Omental fat pad (tissue), 4 donors: ENCODE results near the gene TMEM245. TPM values are rescaled to one million over a fixed set of nuclear protein-coding genes. Genes with fewer than 3 reads are reported as not detected.

Experiments used
- ATAC-seq: fragments of 150-250 bp; one replicate; pipeline ENCODE4 v1.9.1; 2016; ENCODE audit warnings: mild to moderate bottlenecking, moderate library complexity; ENCODE audit not compliant: low FRiP score
- DNase-seq: peaks from one replicate; pipeline ENCODE4 v3.0.0-alpha.2; 2019; ENCODE audit warnings: low spot score
- total RNA-seq, 4 donors: library from RNA; depleted of rRNA; stranded (reverse); fragments of >200 nt; gene quantifications; one replicate each; pipeline ENCODE4 v1.1.0, GENCODE V29; 2016
- TF ChIP-seq, protein P1 (sequence below), 3 donors: fragments of 450-650 bp; IDR thresholded peaks; one replicate each; pipeline ENCODE4 v1.5.1; 2016 to 2017; ENCODE audit warnings: antibody characterized with exemption in 3 of 3, mild to moderate bottlenecking in 3 of 3, moderate library complexity in 2 of 3

TMEM245 gene
- total RNA-seq, 4 donors from 2014 or later = 64.8 to 91.5 (median 76.5) TPM

DNA sequence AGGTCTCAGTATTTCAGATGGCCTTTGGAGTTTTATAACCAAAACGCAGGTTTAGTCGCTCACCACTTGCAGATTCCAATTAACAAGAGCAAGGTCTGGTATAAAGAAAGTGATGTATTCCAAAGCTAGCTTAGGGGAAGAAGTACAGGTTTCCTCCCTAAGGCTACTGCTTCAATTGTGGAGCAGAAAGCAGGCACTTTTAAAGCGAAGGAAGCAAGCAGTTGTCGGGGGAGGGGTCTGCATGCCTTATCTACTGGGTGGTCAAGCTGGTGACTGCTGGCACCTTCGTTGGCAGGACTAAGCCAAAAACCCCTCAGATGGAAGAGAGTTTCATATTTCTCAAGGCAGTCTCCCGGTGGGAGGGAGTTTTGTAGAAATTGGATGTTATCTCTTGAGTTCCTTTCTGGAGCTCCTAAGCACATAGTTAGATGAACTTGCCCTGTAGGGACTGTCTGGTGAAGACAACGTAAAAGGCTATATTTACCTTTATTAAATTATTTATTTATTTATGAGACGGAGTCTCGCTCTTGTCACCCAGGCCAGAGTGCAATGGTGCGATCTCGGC, 1.6 kb upstream of the TMEM245 start:
- TF ChIP-seq, protein P1, sequence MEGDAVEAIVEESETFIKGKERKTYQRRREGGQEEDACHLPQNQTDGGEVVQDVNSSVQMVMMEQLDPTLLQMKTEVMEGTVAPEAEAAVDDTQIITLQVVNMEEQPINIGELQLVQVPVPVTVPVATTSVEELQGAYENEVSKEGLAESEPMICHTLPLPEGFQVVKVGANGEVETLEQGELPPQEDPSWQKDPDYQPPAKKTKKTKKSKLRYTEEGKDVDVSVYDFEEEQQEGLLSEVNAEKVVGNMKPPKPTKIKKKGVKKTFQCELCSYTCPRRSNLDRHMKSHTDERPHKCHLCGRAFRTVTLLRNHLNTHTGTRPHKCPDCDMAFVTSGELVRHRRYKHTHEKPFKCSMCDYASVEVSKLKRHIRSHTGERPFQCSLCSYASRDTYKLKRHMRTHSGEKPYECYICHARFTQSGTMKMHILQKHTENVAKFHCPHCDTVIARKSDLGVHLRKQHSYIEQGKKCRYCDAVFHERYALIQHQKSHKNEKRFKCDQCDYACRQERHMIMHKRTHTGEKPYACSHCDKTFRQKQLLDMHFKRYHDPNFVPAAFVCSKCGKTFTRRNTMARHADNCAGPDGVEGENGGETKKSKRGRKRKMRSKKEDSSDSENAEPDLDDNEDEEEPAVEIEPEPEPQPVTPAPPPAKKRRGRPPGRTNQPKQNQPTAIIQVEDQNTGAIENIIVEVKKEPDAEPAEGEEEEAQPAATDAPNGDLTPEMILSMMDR (IDR thresholded peaks at IDR 0.05) = no peak
- DNase-seq (no peak), ATAC-seq (no peak)

DNA sequence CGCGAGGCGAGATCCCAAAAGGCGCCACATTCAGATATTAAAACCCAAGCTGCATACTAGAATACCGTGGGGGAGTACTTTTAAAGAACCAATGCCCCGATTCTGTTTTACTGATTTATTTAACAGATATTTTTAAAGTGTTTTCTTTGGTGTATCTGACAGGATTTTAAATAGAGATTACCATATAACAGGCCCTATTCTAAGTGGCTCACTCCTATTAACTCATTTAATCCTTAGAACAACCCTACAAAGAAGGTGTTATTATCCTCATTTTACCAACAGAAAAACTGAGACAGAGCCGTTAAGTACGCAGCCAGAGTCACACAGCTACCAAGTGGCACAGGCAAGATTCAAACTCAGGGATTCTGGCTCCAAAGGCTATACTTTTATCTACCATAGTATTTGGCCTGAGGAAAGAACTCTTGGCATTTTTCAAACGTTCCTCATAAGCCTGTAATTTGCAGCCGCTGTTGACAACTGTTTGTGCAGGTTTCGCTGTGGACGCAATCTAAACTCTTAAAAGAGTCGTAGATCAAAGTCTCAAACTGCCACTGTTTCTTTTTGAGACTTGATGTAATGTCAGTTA, 550 bp upstream of the TMEM245 start:
- ATAC-seq (no peak), DNase-seq (no peak)
- TF ChIP-seq, protein P1 (IDR thresholded peaks at IDR 0.05) = no peak

DNA sequence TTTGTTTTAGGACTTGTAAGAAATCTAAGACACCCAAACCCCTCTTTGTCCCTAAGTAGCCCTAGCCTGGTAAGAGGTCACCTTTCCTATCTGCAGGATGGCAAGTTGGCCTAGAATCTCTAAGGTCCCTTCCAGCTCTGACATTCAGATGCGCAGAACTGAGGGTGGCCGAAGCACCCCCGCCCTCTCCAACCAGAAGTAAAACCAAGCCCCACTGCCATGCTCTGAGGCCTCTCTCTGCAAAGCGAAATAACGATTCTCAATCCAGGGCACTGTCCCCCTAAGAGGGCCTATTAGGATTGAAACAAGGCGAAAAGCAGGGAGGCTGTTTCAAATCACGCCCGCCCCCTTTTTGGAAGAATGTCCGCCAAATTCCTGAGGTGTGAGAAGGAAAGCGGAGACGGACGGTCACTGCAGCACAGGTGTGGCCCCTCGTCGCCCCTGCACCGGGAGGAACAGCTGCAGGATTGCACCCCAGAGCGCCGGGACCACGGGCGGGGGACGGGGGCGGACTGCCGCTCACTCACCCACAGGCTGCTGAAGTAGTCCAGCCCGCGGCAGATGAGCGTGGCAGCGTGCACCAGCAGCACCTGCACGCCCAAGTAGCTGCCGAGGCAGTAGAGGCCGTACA, 824 bp downstream of the TMEM245 start:
- TF ChIP-seq, protein P1 (IDR thresholded peaks at IDR 0.05) = no peak
- ATAC-seq (peak; percentile 4), DNase-seq (no peak)

DNA sequence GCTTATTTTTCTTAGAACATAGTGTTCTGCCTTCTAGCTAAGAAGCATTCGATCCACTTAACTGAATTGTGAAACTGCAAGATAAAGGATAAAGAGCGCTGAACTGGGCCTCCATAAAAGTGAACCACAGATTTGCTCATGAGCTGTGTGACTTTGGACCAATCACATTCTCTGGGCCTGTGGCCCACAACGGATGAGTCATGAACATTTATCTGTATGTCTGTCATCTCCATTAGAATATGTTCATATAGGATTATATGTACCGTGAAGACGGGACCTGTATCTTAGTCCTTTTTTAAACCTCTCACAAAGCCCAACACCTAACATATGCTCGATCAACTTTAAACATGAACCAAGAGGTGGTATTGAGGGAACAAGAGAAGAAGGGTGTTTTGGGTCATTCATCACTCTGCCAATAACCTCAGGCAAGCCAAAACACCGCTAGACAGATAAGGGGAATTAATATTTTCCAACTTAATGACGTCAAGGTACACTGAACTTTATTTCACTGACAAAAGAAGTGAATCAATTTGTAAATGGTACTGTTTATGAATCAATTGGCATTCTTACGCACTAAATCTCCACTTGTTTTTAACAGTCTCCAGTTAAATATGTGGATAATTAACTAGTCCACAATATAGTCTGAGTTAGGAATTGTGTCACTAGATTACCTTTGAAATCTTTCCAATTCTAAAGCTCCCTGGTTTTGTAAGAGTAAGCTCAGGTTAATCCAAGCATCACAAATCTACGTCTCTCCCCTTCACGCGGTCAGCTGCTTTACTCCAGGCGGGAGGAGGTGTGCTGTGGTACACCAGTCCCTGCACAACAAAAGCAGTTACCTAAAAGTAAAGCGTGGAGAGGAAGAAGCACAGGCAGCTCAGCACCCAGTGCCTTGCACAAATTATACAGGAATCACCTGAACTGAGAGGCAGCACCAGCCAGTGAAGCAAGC, 1.6 kb downstream of the TMEM245 start:
- TF ChIP-seq, protein P1 (IDR thresholded peaks at IDR 0.05) = no peak
- peak; percentile 39 for ATAC-seq
- DNase-seq = no peak

DNA sequence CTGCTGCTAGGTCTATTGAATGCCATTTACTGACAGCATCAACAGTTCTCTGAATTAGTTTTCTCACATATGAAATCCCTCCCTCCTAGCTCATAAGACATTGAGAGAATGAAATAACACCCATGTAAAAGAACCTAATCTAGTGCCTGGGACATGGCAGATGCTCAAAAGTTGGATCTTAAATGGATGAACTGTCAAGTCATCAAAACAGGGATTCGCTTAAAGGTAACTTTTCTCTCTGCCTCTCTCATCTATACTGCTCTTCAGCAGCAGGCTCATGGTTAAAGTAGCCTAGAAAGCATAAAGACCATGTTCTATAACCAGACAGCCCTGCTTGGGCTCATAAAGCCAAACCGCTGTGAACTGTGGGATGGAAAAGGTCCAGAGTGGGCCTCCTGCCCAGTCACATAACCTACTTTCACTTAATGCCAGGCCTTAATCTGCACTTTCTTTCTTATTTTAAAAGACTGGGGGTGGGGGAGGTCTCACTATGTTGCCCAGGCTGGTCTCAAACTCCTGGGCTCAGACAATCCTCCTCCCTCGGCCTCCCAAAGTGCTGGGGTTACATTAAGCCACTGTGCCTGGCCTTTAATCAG, 3.7 kb downstream of the TMEM245 start:
- ATAC-seq (no peak), DNase-seq (no peak)
- TF ChIP-seq, protein P1 (IDR thresholded peaks at IDR 0.05) = no peak

DNA sequence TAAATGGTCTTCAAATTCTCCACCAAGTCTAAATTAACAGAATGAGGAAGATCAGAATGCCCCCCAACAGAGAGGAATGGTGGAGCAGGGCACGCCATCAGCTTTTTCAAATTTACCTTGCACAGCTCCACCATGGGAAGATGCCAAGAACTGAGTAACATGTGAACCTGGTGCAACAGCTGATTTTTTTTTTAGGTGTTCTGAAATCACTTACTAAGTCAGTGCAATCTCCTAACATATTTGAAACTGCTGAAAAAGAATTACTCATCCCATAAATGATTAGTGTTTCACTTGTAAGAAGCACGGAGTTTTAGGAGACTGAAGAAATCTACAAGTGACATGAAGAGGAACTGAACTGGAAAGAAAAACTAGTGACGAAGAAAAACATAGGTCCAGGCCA, 5.1 kb downstream of the TMEM245 start:
- ATAC-seq (peak; percentile 22), DNase-seq (no peak)
- TF ChIP-seq, protein P1 (IDR thresholded peaks at IDR 0.05) = no peak
